ENCODE measurements around the gene ADRA2C.
"Not testable (repeated sequence)": the region's sequence is repeated elsewhere in the genome, so short reads cannot be mapped to it uniquely, and the experiment has no call there.

ADRA2C gene

GRCh38 chr4:3801521-3801920 is 35.3 kb downstream of the ADRA2C start:
- no peak for DNase-seq

- DNase-seq: no peak
Observed at GRCh38 chr4:3801931-3802550, 35.9 kb downstream of the ADRA2C start.

GRCh38 chr4:3802571-3803474 is 36.6 kb downstream of the ADRA2C start:
- DNase-seq: no peak

- no peak for DNase-seq
Observed at GRCh38 chr4:3803475-3803847, 37.3 kb downstream of the ADRA2C start.

- no peak for DNase-seq
Observed at GRCh38 chr4:3803946-3804345, 37.8 kb downstream of the ADRA2C start.

GRCh38 chr4:3805026-3805425 is 38.8 kb downstream of the ADRA2C start:
- DNase-seq: no peak

GRCh38 chr4:3805731-3806130 is 39.5 kb downstream of the ADRA2C start:
- DNase-seq: no peak

GRCh38 chr4:3807311-3807710 is 41.1 kb downstream of the ADRA2C start:
- no peak for DNase-seq

- no peak for DNase-seq
Observed at GRCh38 chr4:3807822-3808496, 41.8 kb downstream of the ADRA2C start.

GRCh38 chr4:3808597-3808996 is 42.4 kb downstream of the ADRA2C start:
- no peak for DNase-seq

GRCh38 chr4:3809028-3809427 is 42.8 kb downstream of the ADRA2C start:
- DNase-seq: no peak

- DNase-seq: no peak
Observed at GRCh38 chr4:3809451-3810110, 43.4 kb downstream of the ADRA2C start.

- no peak for DNase-seq
Observed at GRCh38 chr4:3810111-3810680, 44.0 kb downstream of the ADRA2C start.

- DNase-seq: no peak
Observed at GRCh38 chr4:3810796-3811485, 44.8 kb downstream of the ADRA2C start.

- DNase-seq: no peak
Observed at GRCh38 chr4:3811621-3812020, 45.4 kb downstream of the ADRA2C start.

- DNase-seq: no peak
Observed at GRCh38 chr4:3812211-3812934, 46.2 kb downstream of the ADRA2C start.

- DNase-seq: no peak
Observed at GRCh38 chr4:3813151-3814052, 47.2 kb downstream of the ADRA2C start.

GRCh38 chr4:3814053-3814570 is 47.9 kb downstream of the ADRA2C start:
- no peak for DNase-seq

- not testable (repeated sequence) for DNase-seq
Observed at GRCh38 chr4:3814838-3815237, 48.7 kb downstream of the ADRA2C start.

- DNase-seq: no peak
Observed at GRCh38 chr4:3816256-3816825, 50.2 kb downstream of the ADRA2C start.
